GM12891 (cell line): ENCODE measurements around the gene CAPN5.

Experiments used
- PAX5 ChIP-seq: IDR thresholded peaks from 2 replicates; pipeline ENCODE4 v1.6.1; 2011; ENCODE audit warnings: low read length, moderate library complexity, mild to moderate bottlenecking; ENCODE audit not compliant: insufficient read depth, severe bottlenecking
- POLR2AphosphoS5 ChIP-seq: IDR thresholded peaks from 2 replicates; pipeline ENCODE4 v1.6.1; 2011; ENCODE audit warnings: low read depth, low read length, control low read depth
- POU2F2 ChIP-seq: IDR thresholded peaks from 2 replicates; pipeline ENCODE4 v1.6.1; 2011; ENCODE audit warnings: low read depth, mild to moderate bottlenecking, control low read depth, low read length, moderate library complexity
- TAF1 ChIP-seq: IDR thresholded peaks from 2 replicates; pipeline ENCODE4 v1.6.1; 2011; ENCODE audit warnings: low read depth, low read length, control low read depth

DNA sequence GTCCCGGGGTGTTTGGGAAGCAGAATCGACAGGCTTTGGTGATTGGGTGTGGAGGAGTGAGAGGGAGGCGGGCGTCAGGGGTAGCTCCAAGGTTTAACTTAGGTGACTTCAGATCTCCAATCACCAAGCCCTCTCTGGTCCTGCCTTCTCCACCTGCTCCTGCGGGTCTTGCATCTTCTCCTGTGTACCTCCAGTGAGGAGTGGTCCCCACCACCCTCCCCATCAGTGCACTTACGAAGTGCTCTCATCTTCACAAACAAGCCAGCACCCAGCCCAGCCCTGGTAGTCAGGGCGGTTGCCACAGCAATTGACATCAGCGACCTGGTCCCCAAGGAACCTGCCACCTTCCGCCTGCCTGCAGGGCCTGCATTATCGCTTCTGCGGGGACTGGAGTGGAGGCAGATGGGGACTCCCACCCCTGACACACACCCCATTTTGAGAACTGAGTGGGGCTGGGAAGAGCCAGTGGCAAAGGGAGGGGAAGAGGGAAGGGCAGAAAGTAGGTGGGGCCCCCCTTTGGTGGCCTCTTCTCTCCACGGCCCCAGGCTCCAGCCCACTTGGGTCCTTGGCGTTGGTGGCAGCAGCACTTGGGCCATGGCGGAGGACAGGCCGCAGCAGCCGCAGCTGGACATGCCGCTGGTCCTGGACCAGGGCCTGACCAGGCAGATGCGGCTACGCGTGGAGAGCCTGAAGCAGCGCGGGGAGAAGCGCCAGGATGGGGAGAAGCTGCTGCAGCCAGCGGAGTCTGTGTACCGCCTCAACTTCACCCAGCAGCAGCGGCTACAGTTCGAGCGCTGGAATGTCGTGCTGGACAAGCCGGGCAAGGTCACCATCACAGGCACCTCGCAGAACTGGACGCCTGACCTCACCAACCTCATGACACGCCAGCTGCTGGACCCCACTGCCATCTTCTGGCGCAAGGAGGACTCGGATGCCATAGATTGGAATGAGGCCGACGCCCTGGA is 35.8 kb downstream of the CAPN5 start, which contains the start of gene OMP:
- no peak for TF ChIP-seq TAF1
- no peak for TF ChIP-seq POLR2AphosphoS5
- no peak for TF ChIP-seq PAX5
- no peak for TF ChIP-seq POU2F2
